ENCODE results near the gene ARFGAP3.

The ARFGAP3 gene

GRCh38 chr22:42856865-42857704 lies at the start of gene ARFGAP3:
Gene ARFGAP3, minus strand, starts transcription at chr22:42857273. Its CDS starts 91 bp downstream, at chr22:42857182.
- H3K36me3 Mint-ChIP-seq = peaks cover 3% of the 10 kb centered on the region
- peaks cover 17% of the 10 kb centered on the region for H3K4me1 Mint-ChIP-seq
- no peaks in the 10 kb centered on the region for H3K9me3 Mint-ChIP-seq
- H3K27ac Mint-ChIP-seq = peak within 1 kb of the TSS; percentile 77
- peak within 1 kb of the TSS; percentile 91 for H3K4me3 Mint-ChIP-seq
- H3K27me3 Mint-ChIP-seq = no peaks in the 10 kb centered on the region

- no peak overlapping the region for H3K4me3 Mint-ChIP-seq
- H3K9me3 Mint-ChIP-seq = no peaks in the 10 kb centered on the region
- no peak overlapping the region for H3K27ac Mint-ChIP-seq
- peaks cover 4% of the 10 kb centered on the region for H3K4me1 Mint-ChIP-seq
- no peaks in the 10 kb centered on the region for H3K27me3 Mint-ChIP-seq
- no peaks in the 10 kb centered on the region for H3K36me3 Mint-ChIP-seq
Observed at GRCh38 chr22:42905702-42906183, 48.7 kb upstream of the ARFGAP3 start.

GRCh38 chr22:42905217-42905616 lies 48.1 kb upstream of the ARFGAP3 start:
- Mint-ChIP-seq H3K27me3 (no peaks in the 10 kb centered on the region), H3K4me3 (no peak overlapping the region), H3K4me1 (peaks cover 4% of the 10 kb centered on the region), H3K27ac (no peak overlapping the region), H3K9me3 (no peaks in the 10 kb centered on the region), H3K36me3 (no peaks in the 10 kb centered on the region)

DNA sequence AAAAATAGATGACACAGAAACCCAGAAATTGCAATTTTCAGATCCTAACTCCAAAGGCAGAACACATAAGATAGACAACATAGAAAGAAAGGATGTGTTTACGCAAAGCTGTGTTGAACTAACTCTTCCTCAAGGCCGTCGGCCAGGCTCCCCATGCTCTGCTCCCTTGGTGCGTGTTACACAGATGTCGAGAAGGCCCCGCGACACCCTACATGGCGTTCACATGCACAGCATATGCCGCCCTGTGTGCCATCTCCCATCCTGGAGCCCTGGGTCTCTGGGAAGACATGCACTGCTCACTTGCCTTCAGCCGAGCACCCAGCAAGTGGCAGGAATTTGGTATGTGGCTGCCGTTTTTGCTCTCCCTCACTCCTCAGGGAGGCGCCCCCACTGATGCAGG lies 47.0 kb upstream of the ARFGAP3 start:
- H3K9me3 Mint-ChIP-seq = no peaks in the 10 kb centered on the region
- H3K36me3 Mint-ChIP-seq = no peaks in the 10 kb centered on the region
- H3K27me3 Mint-ChIP-seq = no peaks in the 10 kb centered on the region
- no peak overlapping the region for H3K27ac Mint-ChIP-seq
- H3K4me1 Mint-ChIP-seq = peaks cover 7% of the 10 kb centered on the region
- no peak overlapping the region for H3K4me3 Mint-ChIP-seq

GRCh38 chr22:42902875-42903510 lies 45.9 kb upstream of the ARFGAP3 start:
- Mint-ChIP-seq H3K9me3 (no peaks in the 10 kb centered on the region), H3K27me3 (no peaks in the 10 kb centered on the region), H3K4me1 (peaks cover 3% of the 10 kb centered on the region), H3K36me3 (no peaks in the 10 kb centered on the region), H3K4me3 (no peak overlapping the region), H3K27ac (no peak overlapping the region)

- no peaks in the 10 kb centered on the region for H3K27me3 Mint-ChIP-seq
- H3K27ac Mint-ChIP-seq = no peak overlapping the region
- no peaks in the 10 kb centered on the region for H3K36me3 Mint-ChIP-seq
- H3K4me3 Mint-ChIP-seq = no peak overlapping the region
- H3K9me3 Mint-ChIP-seq = no peaks in the 10 kb centered on the region
- H3K4me1 Mint-ChIP-seq = peaks cover 10% of the 10 kb centered on the region
Observed at GRCh38 chr22:42901790-42902508, 44.9 kb upstream of the ARFGAP3 start.

DNA sequence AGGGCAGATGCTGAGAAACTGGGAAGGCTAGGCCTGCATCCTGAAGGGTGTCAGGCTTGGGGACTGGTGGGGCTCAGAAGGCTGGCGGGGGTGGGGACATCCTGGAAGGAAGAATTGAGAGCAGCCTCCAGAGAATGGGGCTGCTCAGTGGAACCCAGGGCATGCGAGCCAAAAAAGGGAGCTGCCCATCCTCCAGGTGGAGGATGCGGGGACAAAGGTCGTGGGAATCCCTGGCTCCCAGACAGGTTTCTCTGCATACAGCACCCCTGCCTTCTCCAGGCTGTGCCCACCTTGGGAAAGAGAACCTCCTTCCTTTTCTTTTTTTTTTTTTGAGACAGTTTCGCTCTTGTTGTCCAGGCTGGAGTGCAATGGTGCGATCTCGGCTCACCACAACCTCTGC lies 40.9 kb upstream of the ARFGAP3 start:
- peaks cover 45% of the 10 kb centered on the region for H3K4me1 Mint-ChIP-seq
- H3K27me3 Mint-ChIP-seq = no peaks in the 10 kb centered on the region
- H3K27ac Mint-ChIP-seq = no peak overlapping the region

DNA sequence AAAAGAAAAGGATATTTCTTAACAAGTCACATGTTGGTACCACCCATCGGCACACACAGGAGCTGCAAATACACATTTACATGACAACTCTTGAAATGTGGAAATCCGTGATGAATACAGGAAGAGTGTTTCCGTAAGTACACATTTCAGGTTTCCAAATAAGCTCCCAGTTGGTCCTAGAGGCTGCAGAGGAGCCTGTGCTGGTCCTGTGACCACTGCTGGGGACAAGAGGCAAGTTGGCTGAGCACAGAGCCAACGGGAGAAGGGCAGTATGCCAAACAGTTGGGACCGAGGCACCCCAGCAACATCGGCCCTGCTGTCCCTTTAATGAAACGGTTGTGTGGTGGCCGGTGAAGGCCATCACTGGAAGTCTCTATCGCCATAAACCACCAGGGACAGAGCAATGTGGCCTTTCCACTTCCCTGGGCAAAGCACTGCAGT lies 38.5 kb upstream of the ARFGAP3 start:
- Mint-ChIP-seq H3K27ac (peak overlapping the region; percentile 31), H3K9me3 (no peaks in the 10 kb centered on the region), H3K27me3 (no peaks in the 10 kb centered on the region), H3K4me1 (peaks cover 45% of the 10 kb centered on the region), H3K36me3 (no peaks in the 10 kb centered on the region), H3K4me3 (no peak overlapping the region)

More for the DNA sequence above, 40.9 kb upstream of the ARFGAP3 start:
- Mint-ChIP-seq H3K36me3 (no peaks in the 10 kb centered on the region), H3K9me3 (no peaks in the 10 kb centered on the region), H3K4me3 (no peak overlapping the region)

DNA sequence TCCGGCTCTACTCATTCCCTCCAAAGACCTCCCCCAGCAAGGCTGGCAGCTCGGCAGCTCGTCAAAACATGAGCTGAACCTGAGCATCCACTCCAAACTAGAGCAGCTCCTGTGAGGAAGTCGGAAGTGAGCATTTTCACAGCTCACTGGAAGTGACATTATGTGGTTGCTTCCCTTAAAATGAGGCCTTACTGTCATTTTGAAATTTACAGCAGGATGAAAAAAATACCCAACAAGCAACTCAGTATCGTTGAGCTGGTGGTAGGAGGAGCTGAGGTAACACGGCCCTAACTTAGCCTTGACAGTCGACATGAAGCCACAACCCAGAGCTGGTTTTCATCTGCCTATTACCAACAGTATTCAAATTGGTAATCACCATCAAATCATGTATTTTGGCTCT lies 38.0 kb upstream of the ARFGAP3 start:
- H3K9me3 Mint-ChIP-seq = no peaks in the 10 kb centered on the region
- H3K4me1 Mint-ChIP-seq = peaks cover 45% of the 10 kb centered on the region

DNA sequence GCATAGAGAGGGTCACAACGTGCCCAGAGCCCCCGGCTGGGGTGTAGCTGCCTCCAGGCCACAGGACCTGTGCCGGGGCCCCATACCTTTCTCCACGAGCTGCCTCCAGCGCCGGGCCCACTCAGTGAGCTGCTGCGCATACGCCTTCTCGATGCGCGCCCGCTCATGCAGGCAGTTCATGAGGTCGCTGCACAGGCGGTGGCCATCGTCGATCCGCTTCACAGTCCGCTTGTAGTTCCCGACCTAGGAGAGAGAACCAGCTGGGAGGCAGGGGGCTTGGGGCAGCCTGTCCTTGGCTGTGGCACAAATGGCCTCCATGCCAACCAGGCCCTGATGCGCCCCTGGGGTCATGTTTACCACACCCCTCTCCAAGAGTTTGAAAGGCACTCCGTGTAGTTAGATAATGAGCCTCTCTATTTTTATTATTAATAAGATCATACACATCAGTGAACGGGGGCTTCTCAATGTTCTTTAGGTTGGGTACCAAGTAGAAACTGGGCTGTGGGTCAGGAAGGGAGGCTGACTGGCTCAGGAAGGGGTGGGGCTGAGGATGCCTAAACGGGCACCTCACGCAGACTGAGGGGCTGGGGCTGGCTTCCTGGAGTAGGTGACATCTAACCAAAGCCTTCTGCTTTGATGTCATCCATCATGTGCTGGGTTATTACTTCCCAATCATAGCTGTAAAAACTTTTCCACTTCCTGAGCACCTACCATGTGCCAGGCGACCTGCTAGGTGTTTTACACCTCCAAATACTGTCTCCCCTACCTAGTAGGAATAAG lies 36.5 kb upstream of the ARFGAP3 start:
- Mint-ChIP-seq H3K4me1 (peaks cover 52% of the 10 kb centered on the region), H3K27ac (peak overlapping the region; percentile 35), H3K27me3 (no peaks in the 10 kb centered on the region), H3K36me3 (peaks cover 3% of the 10 kb centered on the region), H3K4me3 (no peak overlapping the region), H3K9me3 (no peaks in the 10 kb centered on the region)

More for the DNA sequence above, 38.0 kb upstream of the ARFGAP3 start:
- no peak overlapping the region for H3K4me3 Mint-ChIP-seq
- H3K36me3 Mint-ChIP-seq = no peaks in the 10 kb centered on the region
- H3K27me3 Mint-ChIP-seq = no peaks in the 10 kb centered on the region
- peak overlapping the region; percentile 31 for H3K27ac Mint-ChIP-seq

DNA sequence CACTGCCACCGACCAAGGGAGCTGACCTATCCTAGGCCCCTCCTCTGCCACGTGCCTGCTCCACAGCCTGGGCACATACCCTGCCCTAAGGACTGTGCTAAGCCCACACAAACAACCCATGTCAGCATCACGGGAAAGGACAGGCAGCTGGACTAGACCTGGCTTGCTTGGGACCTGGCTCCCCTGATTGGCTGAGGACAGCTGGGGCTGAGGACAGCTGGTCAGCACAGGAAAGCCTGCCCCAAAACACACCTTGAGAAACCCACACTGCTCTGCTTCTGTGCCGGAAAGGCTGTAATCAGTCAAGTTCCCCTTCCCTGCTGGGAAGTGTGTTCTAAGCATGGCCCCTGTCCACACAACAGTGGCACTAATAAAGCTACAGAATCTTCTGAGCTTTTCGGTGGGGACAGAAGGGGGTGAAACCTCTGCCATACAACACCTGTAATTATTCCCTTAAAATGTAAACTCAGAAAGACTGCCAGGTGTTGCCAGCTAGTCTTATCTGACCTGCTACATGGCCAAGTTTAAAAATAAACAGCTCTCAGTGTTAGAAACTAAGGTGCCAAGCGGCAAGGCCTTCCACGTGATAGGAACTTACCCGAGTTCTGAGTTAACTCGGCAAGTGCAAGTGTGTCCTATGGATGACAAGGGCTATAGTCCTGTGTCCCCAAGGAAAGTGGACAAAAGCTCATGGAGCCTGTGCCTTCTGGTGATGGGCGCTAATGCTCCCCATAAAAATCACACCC lies 35.7 kb upstream of the ARFGAP3 start:
- Mint-ChIP-seq H3K27me3 (no peaks in the 10 kb centered on the region), H3K27ac (peak overlapping the region; percentile 46), H3K9me3 (no peaks in the 10 kb centered on the region), H3K4me1 (peaks cover 53% of the 10 kb centered on the region), H3K36me3 (peaks cover 3% of the 10 kb centered on the region), H3K4me3 (no peak overlapping the region)

- peaks cover 3% of the 10 kb centered on the region for H3K36me3 Mint-ChIP-seq
- H3K27ac Mint-ChIP-seq = peak overlapping the region; percentile 46
- no peak overlapping the region for H3K4me3 Mint-ChIP-seq
- H3K9me3 Mint-ChIP-seq = no peaks in the 10 kb centered on the region
- H3K4me1 Mint-ChIP-seq = peaks cover 47% of the 10 kb centered on the region
- no peaks in the 10 kb centered on the region for H3K27me3 Mint-ChIP-seq
Observed at GRCh38 chr22:42892156-42892555, 35.1 kb upstream of the ARFGAP3 start.

GRCh38 chr22:42891696-42892095 lies 34.6 kb upstream of the ARFGAP3 start:
- Mint-ChIP-seq H3K27me3 (no peaks in the 10 kb centered on the region), H3K4me3 (no peak overlapping the region), H3K27ac (no peak overlapping the region), H3K9me3 (no peaks in the 10 kb centered on the region), H3K36me3 (peaks cover 3% of the 10 kb centered on the region), H3K4me1 (peaks cover 46% of the 10 kb centered on the region)

DNA sequence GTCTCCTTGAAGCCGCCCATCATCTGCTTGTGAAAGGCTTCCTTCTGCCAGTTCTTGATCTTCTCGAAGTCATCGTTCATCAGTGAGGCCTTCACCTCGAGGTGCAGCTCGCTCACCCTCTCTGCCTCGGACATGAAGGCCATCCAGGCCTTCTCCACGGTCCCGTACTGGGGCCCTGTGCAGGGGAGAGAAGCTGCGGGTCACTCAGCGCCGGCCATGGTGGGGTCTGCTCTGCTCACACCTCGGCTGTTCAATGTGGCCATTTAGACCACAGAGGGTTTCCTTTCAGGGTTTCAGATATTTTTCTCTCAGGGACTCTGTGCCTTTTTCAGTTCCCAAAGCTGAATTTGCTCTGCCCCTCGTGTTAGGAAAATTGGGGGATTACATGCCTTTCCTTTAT lies 33.9 kb upstream of the ARFGAP3 start:
- H3K27ac Mint-ChIP-seq = no peak overlapping the region
- no peaks in the 10 kb centered on the region for H3K27me3 Mint-ChIP-seq
- no peaks in the 10 kb centered on the region for H3K9me3 Mint-ChIP-seq
- H3K36me3 Mint-ChIP-seq = peaks cover 3% of the 10 kb centered on the region
- peaks cover 39% of the 10 kb centered on the region for H3K4me1 Mint-ChIP-seq
- H3K4me3 Mint-ChIP-seq = no peak overlapping the region

All from activated naive CD4-positive, alpha-beta T cell treated with anti-CD3 and anti-CD28 coated beads, Interleukin-2, amount 50 U/mL, for 24 hours (primary cell).